NK-92 treated with Interleukin-12 subunit alpha and Interleukin-12 subunit beta, amount 100 ng/mL, for 24 hours (cell line): ENCODE data around the gene ZSCAN31.
A peak's percentile ranks its signal among the peaks of the same experiment; 100 is the strongest.
"Not testable (repeated sequence)": the region's sequence is repeated elsewhere in the genome, so short reads cannot be mapped to it uniquely, and the experiment has no call there.

Experiments
- DNase-seq: peaks from one replicate; lab custom pipeline; 2025; lab: John Stamatoyannopoulos, UW

The ZSCAN31 gene

GRCh38 chr6:28335564-28336283 lies at the start of gene ZSCAN31:
Gene ZSCAN31, minus strand, starts transcription at chr6:28336148. Its CDS starts 6,465 bp downstream, at chr6:28329683.
- DNase-seq = peak; percentile 83

GRCh38 chr6:28384143-28384533 lies 48.2 kb upstream of the ZSCAN31 start:
- DNase-seq = no peak

DNA sequence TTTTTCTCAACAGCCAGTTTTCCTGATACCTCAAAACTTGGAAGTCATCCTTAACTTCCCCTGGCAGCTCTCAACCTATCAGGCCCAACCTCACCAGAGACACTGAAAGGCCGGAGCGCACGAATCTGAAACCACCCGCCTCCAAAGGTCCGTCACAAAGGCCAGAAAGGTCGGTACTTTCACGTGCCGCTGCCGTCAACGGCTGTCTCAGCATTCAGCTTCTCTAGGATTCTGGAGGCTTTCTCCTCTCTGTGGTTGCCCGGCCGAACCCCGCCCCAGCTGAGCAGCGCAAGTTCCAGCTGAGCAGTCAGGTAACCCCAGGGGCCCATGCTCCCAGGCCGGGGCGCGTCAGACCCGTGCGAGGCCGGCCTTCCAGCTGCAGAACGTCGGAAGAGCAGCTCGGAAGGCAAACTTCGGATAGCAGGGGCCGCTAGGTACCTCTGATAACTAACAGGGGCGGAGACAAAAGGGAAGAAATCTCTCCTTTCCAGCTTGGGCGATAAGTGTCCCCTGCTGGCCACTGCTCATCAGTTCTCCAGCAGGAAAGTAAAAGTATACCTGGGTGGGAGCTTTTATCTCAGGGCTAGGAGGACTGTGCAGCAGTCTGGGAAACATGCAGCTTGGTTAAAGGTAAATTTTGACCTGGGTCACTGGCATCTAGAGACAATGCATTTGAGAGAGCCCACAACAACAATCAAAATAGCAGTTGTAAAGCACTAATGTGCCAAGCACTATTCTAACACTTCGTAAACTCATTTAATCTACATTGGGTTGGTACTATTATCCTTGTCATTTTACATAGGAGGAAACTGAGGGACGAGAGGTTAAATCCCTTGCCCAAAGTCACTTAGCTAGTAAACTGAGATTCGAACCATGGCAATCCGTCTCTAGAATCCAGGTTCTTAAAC lies 47.5 kb upstream of the ZSCAN31 start:
- no peak for DNase-seq

- no peak for DNase-seq
Observed at GRCh38 chr6:28380381-28380780, 44.4 kb upstream of the ZSCAN31 start.

DNA sequence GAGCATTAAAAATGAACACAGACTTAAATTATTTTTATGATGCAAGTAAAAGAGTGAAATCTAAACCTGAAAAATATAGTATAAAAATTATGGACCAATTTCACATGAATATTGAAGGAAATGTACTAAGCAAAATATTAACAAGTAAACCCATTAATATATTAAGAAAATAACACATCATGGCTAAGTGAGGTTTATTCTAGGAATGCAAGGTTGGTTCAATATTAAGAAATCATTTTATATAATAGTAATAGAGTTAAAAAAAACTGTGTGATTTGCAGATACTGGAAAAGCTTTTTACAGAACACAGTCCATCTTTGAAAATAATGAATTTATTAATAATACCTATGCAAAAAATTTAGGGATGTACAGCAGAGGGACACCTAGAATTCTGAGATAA lies 42.7 kb upstream of the ZSCAN31 start:
- DNase-seq = no peak

DNA sequence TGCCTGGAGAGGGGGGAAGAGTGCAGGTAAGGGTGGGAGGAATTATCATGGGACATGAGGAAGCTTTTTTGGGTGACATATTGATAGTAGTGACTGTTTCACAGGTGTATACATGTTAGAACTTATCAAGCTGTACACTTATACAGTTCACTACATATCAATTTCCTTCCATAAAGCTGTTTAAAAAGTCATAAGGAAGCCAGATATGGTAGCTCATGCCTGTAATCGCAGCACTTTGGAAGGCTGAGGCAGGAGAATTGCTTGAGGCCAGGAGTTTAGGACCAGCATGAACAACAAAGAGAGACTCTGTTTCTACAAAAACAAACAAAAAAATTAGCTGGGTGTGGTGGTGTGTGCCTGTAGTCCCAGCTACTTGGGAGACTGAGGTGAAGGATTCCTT lies 41.9 kb upstream of the ZSCAN31 start:
- no peak for DNase-seq

- no peak for DNase-seq
Observed at GRCh38 chr6:28373925-28374324, 38.0 kb upstream of the ZSCAN31 start.

- DNase-seq = no peak
Observed at GRCh38 chr6:28371706-28372451, 35.9 kb upstream of the ZSCAN31 start.

- DNase-seq = no peak
Observed at GRCh38 chr6:28371280-28371679, 35.3 kb upstream of the ZSCAN31 start.

DNA sequence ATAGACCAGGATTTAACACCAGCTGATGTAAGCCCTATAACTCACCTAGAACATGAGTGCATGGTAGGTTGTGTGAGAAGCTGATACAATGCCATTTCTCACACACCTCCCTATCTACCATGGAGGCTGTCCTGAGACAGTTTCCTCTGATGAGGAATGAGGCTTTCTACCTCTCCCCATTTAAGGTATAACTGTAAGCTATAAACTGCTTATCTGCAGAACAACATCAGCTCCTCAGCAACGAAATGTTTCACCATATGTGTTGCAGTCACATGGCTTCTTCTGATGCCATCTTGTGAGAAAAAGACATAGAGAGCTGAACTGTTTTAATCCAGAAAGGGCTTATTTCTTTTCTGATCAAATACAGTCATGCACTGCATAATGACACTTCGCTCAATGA lies 34.5 kb upstream of the ZSCAN31 start:
- no peak for DNase-seq

DNA sequence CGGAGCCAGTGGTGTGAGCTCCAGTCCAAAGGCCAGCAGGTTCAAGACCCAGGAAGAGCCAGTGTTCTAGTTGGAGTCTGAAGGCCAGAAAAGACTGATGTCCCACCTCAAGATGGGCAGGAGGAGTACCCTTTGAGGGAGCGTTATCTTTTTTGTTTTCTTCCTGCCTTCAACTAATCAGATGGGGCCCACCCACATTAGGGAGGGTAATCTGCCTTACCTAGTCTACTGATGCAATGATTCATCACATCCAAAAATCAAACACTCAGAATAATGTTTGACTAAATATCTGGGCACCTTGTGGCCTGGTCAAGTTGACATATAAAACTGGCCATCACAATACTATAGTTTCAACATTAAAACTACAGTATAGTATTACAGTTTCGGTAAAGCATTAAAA lies 33.5 kb upstream of the ZSCAN31 start:
- DNase-seq = no peak

DNA sequence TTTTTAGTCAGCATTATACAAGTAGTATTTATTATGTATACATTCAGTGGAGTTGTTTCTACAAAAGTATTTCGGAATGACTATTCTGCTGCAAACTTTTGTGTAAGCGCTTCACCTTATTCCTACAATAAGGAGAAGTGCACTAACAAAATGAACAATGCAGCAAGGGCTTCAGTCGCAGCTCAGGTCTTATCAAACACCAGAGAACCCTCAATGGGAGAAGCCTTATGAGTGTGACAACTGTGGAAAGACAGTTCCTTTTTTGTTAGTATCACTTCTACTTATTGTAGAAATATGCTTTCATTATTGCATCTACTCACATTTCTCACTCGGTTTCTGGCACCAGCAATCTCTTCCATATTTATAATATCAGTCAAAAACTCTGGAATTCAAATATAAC lies 32.6 kb upstream of the ZSCAN31 start:
- no peak for DNase-seq

GRCh38 chr6:28365590-28365989 lies 29.6 kb upstream of the ZSCAN31 start:
- DNase-seq = not testable (repeated sequence)

- DNase-seq = no peak
Observed at GRCh38 chr6:28360961-28361360, 25.0 kb upstream of the ZSCAN31 start.

GRCh38 chr6:28359562-28359961 lies 23.6 kb upstream of the ZSCAN31 start:
- not testable (repeated sequence) for DNase-seq

DNA sequence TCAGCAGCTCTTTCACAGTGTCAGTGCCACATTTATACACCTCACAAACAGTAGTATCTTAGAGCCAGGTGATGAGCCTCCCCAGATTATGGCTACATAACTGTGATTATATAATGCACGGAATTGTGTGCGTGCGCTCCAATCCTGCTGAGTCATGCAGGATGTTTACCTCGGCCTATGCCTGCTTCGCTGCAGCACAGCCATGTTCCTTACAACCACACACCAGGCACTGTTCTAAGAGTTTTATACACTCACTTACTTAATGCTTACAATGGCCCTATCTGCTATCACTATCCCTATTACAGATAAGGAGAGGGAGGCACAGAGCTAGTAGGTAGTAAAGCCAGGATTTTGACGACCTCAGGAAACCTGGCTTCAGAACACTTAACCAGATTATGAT lies 21.1 kb upstream of the ZSCAN31 start:
- DNase-seq = no peak

DNA sequence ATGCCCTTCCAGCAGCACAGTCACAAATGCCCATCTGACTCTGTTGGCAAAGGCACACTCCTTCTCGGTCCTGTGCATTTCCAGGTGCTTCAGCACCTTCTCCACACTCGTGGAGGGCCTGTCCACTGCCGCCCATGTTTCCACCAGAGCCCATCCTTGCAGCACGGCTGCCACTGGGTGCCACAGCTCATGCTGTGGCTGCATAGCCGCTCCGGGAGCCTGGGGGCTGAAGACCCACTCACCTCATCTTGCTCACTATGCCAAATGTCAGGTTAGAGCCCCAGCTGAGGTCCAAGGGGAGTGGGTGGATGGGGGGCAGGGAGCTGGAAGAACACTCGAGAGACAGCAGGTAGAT lies 20.7 kb upstream of the ZSCAN31 start:
- no peak for DNase-seq

DNA sequence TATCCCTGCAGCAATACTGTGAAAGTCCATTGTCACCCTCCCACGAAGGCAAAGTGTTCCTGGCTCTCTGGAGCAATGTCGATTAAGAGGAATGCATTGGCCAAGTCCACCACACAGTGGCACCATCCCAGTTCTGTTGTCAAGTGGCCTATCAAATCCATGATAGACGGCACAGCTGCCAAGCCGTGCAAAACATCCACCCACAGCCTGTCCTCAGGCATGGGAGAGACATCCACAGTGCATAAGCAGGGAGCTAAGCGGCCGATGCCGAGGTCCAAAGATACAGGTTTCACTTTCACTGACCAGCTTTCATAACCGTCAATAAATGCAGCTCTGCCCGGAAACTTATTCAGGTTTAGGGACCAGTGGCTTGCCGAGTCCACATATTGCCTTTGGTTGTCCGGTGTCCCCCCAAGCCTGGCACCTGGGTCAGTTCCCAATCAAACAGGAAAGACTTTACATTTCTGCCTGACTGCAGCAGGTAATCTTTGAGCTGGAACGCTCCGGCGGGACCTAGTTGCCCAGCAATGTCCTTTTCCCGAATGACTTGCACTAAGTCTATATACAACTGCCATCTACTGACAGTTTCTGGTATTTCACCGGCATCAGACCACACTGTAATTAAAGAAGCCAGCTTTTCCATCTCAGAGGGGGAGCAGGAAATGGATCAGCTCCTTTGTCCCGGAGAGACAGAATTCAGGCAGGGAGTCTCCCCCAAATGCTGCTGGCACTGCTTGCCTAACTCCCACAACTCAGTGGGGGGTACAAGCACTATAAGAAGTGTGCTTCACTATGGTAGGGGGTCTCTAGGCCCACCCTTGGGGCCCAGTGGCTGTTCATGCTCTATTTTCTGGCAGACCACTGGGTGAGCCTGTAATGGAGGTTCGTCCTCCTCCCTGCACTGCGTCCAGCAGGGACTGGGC lies 20.1 kb upstream of the ZSCAN31 start:
- DNase-seq = peak; percentile 36

DNA sequence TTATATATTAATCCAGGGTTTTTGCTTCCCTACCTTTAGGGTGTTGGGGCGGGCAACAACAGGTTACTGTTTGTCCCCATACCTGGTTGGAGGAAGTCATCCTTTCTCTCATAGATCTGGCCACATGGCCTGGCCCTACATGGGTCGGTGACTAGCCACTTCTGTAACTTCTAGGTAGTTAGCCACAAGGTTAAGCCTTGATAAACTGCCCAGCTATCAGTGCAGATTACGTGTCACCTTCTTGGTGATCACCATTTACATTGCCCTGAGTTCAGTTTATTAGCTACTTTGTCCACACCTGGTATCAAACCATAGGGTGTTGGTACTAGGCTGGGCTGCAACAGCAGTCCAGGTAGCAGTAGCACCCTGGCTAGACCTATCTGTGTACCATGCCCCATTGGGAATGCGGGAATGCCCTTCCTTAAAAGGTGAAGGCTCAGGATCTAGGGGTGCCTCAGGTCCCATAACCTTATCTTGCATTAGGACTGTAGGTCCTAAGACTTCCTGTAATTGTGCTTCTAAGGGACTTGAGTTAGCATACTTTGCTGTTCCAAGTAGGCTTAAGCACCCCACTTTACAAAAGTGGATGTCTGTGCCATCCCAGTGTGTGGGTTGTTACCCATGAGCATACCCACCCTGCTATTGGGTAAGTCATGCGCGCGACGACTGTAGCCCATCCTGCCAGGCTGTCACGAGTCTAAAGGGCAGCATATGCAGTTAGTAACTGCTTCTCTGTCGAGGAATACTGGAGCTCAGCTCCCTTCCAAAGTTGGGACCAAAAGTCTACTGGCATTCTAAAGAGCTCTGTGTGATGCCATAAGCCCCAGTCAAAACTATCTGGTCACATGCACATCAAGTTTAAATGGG lies 19.0 kb upstream of the ZSCAN31 start:
- DNase-seq = no peak

DNA sequence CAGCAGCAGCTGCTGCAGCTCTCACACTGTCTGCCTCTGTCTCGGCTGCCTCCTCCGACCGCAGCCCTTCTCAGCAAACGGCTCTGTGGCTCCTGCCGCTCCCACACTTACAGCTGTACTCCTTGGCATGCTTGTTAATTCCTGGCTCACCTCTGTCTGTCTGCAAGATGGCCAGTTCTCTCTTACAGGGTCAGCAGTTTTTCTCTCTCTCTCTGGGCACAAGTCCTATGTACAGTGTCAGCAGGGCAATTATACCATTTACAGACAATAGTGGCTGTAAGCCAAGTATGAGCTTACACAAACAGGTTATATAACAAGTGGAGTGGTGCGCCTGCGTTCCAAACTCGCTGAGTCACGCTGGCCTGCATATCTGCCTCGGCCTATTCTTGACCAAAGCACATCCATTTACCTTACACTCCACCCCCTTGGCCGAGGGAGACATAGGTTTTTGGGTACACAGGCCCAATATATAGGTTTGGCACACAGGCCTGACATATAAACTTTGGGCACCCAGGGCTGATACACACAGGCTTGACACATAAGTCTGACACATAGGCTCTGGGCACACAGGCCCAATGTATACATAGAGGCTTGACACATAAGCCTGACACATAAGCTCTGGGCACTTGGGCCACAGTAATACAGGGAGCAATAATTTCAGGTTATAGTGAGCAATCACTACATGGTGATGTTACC lies 18.2 kb upstream of the ZSCAN31 start:
- no peak for DNase-seq
